Tibial nerve (tissue), 4 donors: ENCODE results near the gene SHISA2. TPM values are rescaled to one million over a fixed set of nuclear protein-coding genes. Genes with fewer than 3 reads are reported as not detected.

Source experiments
- DNase-seq, 2 donors: peaks; one replicate each; pipeline ENCODE4 v3.0.0-alpha.2; 2019; ENCODE audit warnings: low spot score in 2 of 2
- H3K27ac ChIP-seq, 4 donors: fragments of 200-600 bp; sonication (generic) in 3 of 4; one replicate each; pipeline ENCODE4 v1.5.1; 2017 to 2019; ENCODE audit warnings: mild to moderate bottlenecking in 1 of 4
- H3K27me3 ChIP-seq, 2 donors: fragments of 200-600 bp; sonication (generic) in 1 of 2; one replicate each; pipeline versions ENCODE4 v1.5.1 to v1.6.0; 2017 to 2019
- H3K36me3 ChIP-seq, 3 donors: fragments of 200-600 bp; sonication (generic); one replicate each; pipeline ENCODE4 v1.5.1; 2018 to 2019
- H3K4me1 ChIP-seq, 4 donors: fragments of 200-600 bp; sonication (generic) in 3 of 4; one replicate each; pipeline ENCODE4 v1.5.1; 2017 to 2019
- H3K4me3 ChIP-seq, 4 donors: fragments of 200-600 bp; sonication (generic) in 3 of 4; one replicate each; pipeline ENCODE4 v1.5.1; 2017 to 2019; ENCODE audit warnings: mild to moderate bottlenecking in 1 of 4, moderate library complexity in 1 of 4
- H3K9me3 ChIP-seq, 4 donors: fragments of 200-600 bp; sonication (generic) in 3 of 4; one replicate each; pipeline ENCODE4 v1.5.1; 2017 to 2019
- CTCF ChIP-seq, 5 experiments: fragments of 200-600 bp in 3 of 5; fragments of 450-650 bp in 2 of 5; sonication (generic) in 3 of 5; IDR thresholded peaks; one replicate each; pipeline ENCODE4 v1.5.1; 2016 to 2019; ENCODE audit warnings: antibody characterized with exemption in 5 of 5, mild to moderate bottlenecking in 3 of 5, moderate library complexity in 2 of 5
- EP300 ChIP-seq, 2 donors: sonication (generic); formaldehyde crosslinking; IDR thresholded peaks; one replicate each; pipeline ENCODE4 v1.6.1; 2017; ENCODE audit warnings: antibody characterized with exemption in 2 of 2, mild to moderate bottlenecking in 1 of 2
- POLR2A ChIP-seq, 2 donors: fragments of 450-650 bp; IDR thresholded peaks; one replicate each; pipeline ENCODE4 v1.6.1; 2017; ENCODE audit warnings: antibody characterized with exemption in 2 of 2, mild to moderate bottlenecking in 2 of 2, moderate library complexity in 2 of 2
- WGBS, 2 donors: methylation state at CpG; one replicate each; pipeline ENCODE4 v1.1.5; 2018; 5-methylcytosine and 5-hydroxymethylcytosine counted together
- total RNA-seq, 4 donors: library from RNA; depleted of rRNA; stranded (reverse); fragments of >200 nt; gene quantifications; one replicate each; pipeline ENCODE4 v1.1.0, GENCODE V29; 2016

SHISA2 gene
- total RNA-seq, 4 donors from 2014 or later: 2.1 to 7.5 (median 4.6) TPM

DNA sequence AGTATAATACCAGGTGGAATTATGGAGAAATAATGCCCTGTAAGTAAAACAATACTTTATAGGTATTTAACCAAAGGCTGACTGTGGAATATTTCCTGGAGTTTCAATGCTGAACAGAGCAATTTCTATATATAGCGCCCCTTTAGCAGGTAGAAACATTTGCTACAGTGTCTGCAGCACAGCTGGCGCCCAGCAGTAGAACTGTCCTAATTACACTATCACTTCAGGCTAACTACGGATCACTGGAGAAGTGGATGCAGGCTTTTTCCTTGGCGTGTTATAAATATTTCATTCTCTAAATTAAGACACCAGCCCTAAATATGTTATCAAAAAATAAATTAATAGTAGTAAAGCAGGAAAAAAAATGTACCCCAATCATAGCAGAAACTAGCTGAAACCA lies 3.1 kb downstream of the SHISA2 start:
- Histone ChIP-seq H3K9me3 (no peaks in the 10 kb centered on the region), H3K4me3 (peak overlapping the region in 1 of 4 donors; percentile 71), H3K4me1 (peaks cover 0 to 42% (median 9%) of the 10 kb centered on the region in 4 donors), H3K27me3 (peaks cover 0 to 40% of the 10 kb centered on the region in 2 donors), H3K27ac (no peak overlapping the region), H3K36me3 (peaks cover 0 to 5% (median 0%) of the 10 kb centered on the region in 3 donors)
- no peak for TF ChIP-seq CTCF (IDR thresholded peaks at IDR 0.05)
- no peak for TF ChIP-seq EP300 (IDR thresholded peaks at IDR 0.05)
- TF ChIP-seq POLR2A (IDR thresholded peaks at IDR 0.05): no peak
- WGBS, 2 donors: 58 to 59% methylated on average over 4 of the region's 4 CpGs
- DNase-seq: no peak

DNA sequence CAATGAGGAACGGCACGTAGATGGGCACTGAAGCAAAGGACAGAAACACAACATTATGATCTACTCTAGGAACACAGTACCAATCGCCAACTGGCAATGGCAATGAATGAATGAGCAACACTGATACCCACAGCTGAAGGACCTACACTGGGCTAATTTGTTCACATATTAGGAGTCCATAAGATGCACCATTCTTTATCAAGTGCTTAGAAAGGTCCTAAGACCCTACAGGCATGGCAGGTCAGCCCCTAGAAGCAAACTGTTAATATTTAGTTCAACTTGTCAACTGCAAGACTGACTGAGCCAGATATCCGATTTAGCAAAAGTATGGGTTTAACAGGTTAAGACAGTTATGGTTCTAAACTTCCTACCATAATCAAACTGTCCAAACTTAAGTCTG lies 4.8 kb downstream of the SHISA2 start:
- peaks cover 0 to 40% of the 10 kb centered on the region in 2 donors for H3K27me3 ChIP-seq
- no peak overlapping the region for H3K27ac ChIP-seq
- H3K4me1 ChIP-seq: peaks cover 0 to 35% (median 9%) of the 10 kb centered on the region in 4 donors
- no peak for DNase-seq
- H3K4me3 ChIP-seq: no peak overlapping the region
- peaks cover 0 to 5% (median 0%) of the 10 kb centered on the region in 3 donors for H3K36me3 ChIP-seq
- TF ChIP-seq POLR2A (IDR thresholded peaks at IDR 0.05) (no peak), EP300 (IDR thresholded peaks at IDR 0.05) (no peak), CTCF (IDR thresholded peaks at IDR 0.05) (no peak)
- whole genome bisulfite sequencing, 2 donors: 93 to 99% methylated on average over 4 of the region's 4 CpGs
- no peaks in the 10 kb centered on the region for H3K9me3 ChIP-seq

GRCh38 chr13:26046639-26047038 lies 5.2 kb downstream of the SHISA2 start:
- Histone ChIP-seq H3K27me3 (peaks cover 0 to 40% of the 10 kb centered on the region in 2 donors), H3K4me1 (peaks cover 0 to 31% (median 9%) of the 10 kb centered on the region in 4 donors), H3K9me3 (no peaks in the 10 kb centered on the region), H3K27ac (no peak overlapping the region), H3K4me3 (no peak overlapping the region), H3K36me3 (peaks cover 0 to 5% (median 0%) of the 10 kb centered on the region in 3 donors)
- 95% methylated on average over 13 to 16 of the region's 16 CpGs for WGBS, 2 donors
- TF ChIP-seq CTCF (IDR thresholded peaks at IDR 0.05) (no peak), EP300 (IDR thresholded peaks at IDR 0.05) (no peak), POLR2A (IDR thresholded peaks at IDR 0.05) (no peak)
- DNase-seq: no peak

DNA sequence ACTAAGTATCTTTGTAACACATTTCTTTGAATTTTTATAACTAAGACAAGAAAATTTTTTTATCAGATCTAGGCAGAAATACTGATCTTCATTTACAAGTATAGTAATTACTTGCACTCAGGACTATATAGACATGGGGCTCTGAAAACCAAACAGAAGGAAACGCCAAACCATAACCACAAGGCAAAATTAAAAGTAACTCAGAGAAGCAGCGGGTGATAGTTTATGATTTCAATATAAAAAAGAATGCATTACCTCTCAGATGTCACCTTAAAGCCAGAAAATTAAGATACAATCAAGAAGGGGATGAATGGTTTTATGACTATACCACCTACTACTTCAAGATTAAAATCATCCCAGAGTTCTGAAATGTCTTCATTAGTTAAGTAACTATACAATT lies 6.7 kb downstream of the SHISA2 start:
- Histone ChIP-seq H3K4me3 (no peak overlapping the region), H3K4me1 (peaks cover 0 to 16% (median 3%) of the 10 kb centered on the region in 4 donors), H3K27ac (no peak overlapping the region), H3K9me3 (no peaks in the 10 kb centered on the region), H3K27me3 (peaks cover 0 to 26% of the 10 kb centered on the region in 2 donors), H3K36me3 (peaks cover 0 to 5% (median 0%) of the 10 kb centered on the region in 3 donors)
- TF ChIP-seq POLR2A (IDR thresholded peaks at IDR 0.05) (no peak), CTCF (IDR thresholded peaks at IDR 0.05) (no peak), EP300 (IDR thresholded peaks at IDR 0.05) (no peak)
- WGBS, 2 donors: 87 to 90% methylated on average over 2 of the region's 2 CpGs
- DNase-seq: no peak

- Histone ChIP-seq H3K27ac (no peak overlapping the region), H3K27me3 (peaks cover 0 to 4% of the 10 kb centered on the region in 2 donors), H3K9me3 (no peaks in the 10 kb centered on the region), H3K36me3 (peaks cover 0 to 5% (median 0%) of the 10 kb centered on the region in 3 donors), H3K4me1 (no peaks in the 10 kb centered on the region), H3K4me3 (no peak overlapping the region)
- no peak for DNase-seq
- 63 to 84% methylated on average over 1 of the region's 1 CpG for WGBS, 2 donors
- TF ChIP-seq CTCF (IDR thresholded peaks at IDR 0.05) (no peak), EP300 (IDR thresholded peaks at IDR 0.05) (no peak), POLR2A (IDR thresholded peaks at IDR 0.05) (no peak)
Measured at GRCh38 chr13:26042785-26043184, 9.0 kb downstream of the SHISA2 start.
